Tibial artery (tissue), 4 donors: ENCODE results near the gene RASA1.

ENCODE experiments used
- DNase-seq, 2 donors: peaks; one replicate each; pipeline ENCODE4 v3.0.0-alpha.2; 2019
- H3K27ac ChIP-seq, 2 donors: fragments of 200-600 bp; sonication (generic) in 1 of 2; 1 replicate in 1 of 2; 2 replicates in 1 of 2; pipeline ENCODE4 v1.5.1; 2018 to 2019; ENCODE audit warnings: mild to moderate bottlenecking in 1 of 2
- H3K27me3 ChIP-seq, 2 donors: fragments of 200-600 bp; sonication (generic) in 1 of 2; one replicate each; pipeline versions ENCODE4 v1.5.1 to v1.6.0; 2016 to 2019
- H3K36me3 ChIP-seq, 3 donors: fragments of 200-600 bp; sonication (generic) in 2 of 3; one replicate each; pipeline ENCODE4 v1.5.1; 2016 to 2019; ENCODE audit warnings: mild to moderate bottlenecking in 2 of 3
- H3K4me1 ChIP-seq, 4 donors: fragments of 200-600 bp; sonication (generic) in 2 of 4; 1 replicate in 3 of 4; 2 replicates in 1 of 4; pipeline ENCODE4 v1.5.1; 2016 to 2019
- H3K4me3 ChIP-seq, 2 donors: fragments of 200-600 bp; sonication (generic) in 1 of 2; 1 replicate in 1 of 2; 2 replicates in 1 of 2; pipeline ENCODE4 v1.5.1; 2018 to 2019; ENCODE audit warnings: mild to moderate bottlenecking in 2 of 2
- H3K9me3 ChIP-seq, 3 donors: fragments of 200-600 bp; sonication (generic) in 1 of 3; one replicate each; pipeline ENCODE4 v1.5.1; 2016 to 2019
- intact Hi-C: fragments of 100-400 bp; cut with DNase I; formaldehyde crosslinking; loops from one replicate; pipeline ENCODE4 v1.15.0; 2023; ENCODE audit warnings: low total_unique reads
- TF ChIP-seq, protein P1 (sequence below), 2 experiments: fragments of 200-600 bp in 1 of 2; fragments of 450-650 bp in 1 of 2; IDR thresholded peaks; one replicate each; pipeline ENCODE4 v1.5.1; 2017 to 2019; ENCODE audit warnings: antibody characterized with exemption in 2 of 2, mild to moderate bottlenecking in 1 of 2, moderate library complexity in 1 of 2

The RASA1 gene

DNA sequence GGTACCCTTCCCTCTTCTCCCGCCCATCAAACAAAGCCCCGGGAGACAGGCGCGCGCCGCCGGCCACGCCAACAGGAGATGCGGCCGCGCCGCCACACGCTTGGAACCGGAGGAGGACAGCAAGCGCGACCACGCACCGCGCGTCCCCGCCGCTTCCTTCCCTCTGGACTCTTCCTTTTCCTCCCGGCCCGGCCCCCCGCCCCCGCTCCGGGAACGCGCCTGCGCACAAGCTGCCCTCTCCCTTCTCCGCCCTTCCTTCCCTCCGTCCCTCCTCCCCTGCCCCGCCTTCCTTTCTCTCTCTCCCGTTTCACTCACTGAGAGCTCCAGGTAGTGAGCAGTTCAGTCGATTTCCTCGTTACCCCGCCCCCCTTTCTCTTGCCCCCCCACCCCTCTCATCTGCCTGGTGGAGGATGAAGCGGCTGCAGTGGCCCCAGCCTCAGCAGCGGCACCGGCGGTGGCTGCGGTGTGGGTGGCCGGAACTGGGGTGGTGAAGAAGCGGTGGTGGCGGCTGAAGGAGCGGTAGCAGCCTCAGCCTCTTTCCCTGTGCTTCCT is at the start of gene RASA1:
Gene RASA1 (plus strand): TSS at position 310 of the 552 bp plus-strand sequence. CDS start 569 bp downstream, outside the sequence.
- Histone ChIP-seq H3K27ac (peak within 1 kb of the TSS; percentile 85 to 94), H3K4me1 (peaks cover 0 to 27% (median 10%) of the 10 kb centered on the region in 4 donors), H3K9me3 (no peaks in the 10 kb centered on the region), H3K36me3 (no peaks in the 10 kb centered on the region), H3K27me3 (no peaks in the 10 kb centered on the region), H3K4me3 (peak within 1 kb of the TSS; percentile 79 to 80)
- intact Hi-C loops = loop anchor here (10.0 kb wide), 1 partner anchor 147 kb away; the partner anchor contains the start of gene CCNH
- TF ChIP-seq, protein P1, sequence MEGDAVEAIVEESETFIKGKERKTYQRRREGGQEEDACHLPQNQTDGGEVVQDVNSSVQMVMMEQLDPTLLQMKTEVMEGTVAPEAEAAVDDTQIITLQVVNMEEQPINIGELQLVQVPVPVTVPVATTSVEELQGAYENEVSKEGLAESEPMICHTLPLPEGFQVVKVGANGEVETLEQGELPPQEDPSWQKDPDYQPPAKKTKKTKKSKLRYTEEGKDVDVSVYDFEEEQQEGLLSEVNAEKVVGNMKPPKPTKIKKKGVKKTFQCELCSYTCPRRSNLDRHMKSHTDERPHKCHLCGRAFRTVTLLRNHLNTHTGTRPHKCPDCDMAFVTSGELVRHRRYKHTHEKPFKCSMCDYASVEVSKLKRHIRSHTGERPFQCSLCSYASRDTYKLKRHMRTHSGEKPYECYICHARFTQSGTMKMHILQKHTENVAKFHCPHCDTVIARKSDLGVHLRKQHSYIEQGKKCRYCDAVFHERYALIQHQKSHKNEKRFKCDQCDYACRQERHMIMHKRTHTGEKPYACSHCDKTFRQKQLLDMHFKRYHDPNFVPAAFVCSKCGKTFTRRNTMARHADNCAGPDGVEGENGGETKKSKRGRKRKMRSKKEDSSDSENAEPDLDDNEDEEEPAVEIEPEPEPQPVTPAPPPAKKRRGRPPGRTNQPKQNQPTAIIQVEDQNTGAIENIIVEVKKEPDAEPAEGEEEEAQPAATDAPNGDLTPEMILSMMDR (IDR thresholded peaks at IDR 0.05) = no peak
- DNase-seq = peak; percentile 92 to 96

DNA sequence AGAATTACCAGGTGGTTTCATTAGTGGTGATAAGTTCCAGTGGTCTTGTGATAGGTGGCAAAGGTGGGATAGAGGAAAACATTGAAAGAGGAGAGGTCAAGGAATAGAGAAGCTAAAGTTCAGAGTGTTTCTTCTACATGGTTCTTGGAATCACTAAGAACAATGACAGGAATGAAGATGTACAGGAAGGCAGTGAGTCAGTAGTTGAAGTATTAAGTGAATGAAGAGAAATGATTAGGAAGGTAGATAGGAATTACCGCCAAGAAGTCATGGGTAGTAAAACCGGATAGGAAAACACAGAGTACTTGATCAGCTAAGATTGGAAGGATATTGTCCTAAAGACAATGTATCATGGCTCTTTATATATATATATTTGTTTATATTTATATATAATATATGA is 37.9 kb upstream of the RASA1 start:
- Histone ChIP-seq H3K4me1 (no peaks in the 10 kb centered on the region), H3K36me3 (no peaks in the 10 kb centered on the region), H3K4me3 (no peak overlapping the region), H3K27ac (no peak overlapping the region), H3K9me3 (no peaks in the 10 kb centered on the region), H3K27me3 (no peaks in the 10 kb centered on the region)
- TF ChIP-seq, protein P1 (IDR thresholded peaks at IDR 0.05) = no peak
- DNase-seq = no peak
- intact Hi-C loops = no loop called here

DNA sequence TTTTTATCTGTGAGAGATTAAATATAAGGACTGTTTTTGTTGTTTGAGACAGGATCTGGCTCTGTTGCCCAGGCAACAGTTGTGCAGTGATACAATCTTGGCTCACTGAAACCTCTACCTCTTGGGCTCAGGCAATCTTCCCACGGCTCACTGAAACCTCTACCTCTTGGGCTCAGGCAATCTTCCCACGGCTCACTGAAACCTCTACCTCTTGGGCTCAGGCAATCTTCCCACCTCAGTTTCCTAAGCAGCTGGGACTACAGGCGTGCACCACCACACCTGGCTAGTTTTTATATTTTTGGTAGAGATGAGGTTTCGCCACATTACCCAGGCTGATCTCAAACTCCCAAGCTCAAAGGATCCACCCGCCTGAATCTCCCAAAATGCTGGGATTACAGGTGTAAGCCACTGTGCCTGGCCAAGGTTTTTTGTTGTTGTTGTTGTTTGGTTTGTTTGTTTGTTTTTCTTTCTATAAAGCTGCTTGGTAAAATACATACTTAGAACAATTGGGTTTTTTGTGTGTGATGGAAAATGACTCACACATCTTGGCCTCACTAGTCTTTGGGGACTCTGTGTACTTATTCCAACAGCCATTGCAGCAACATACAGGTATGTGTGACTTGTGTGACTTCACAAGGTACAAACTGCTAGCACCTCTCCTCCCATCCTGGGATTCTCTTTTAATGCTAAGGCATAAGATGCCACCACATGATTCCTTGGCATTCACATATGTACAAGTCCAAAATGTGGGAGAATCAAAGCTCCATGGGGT is 36.5 kb upstream of the RASA1 start:
- no peaks in the 10 kb centered on the region for H3K36me3 ChIP-seq
- no peak overlapping the region for H3K27ac ChIP-seq
- no peak overlapping the region for H3K4me3 ChIP-seq
- TF ChIP-seq, protein P1 (IDR thresholded peaks at IDR 0.05) = no peak
- intact Hi-C loops = no loop called here
- H3K27me3 ChIP-seq = no peaks in the 10 kb centered on the region
- H3K9me3 ChIP-seq = no peaks in the 10 kb centered on the region
- DNase-seq = no peak
- H3K4me1 ChIP-seq = no peaks in the 10 kb centered on the region

DNA sequence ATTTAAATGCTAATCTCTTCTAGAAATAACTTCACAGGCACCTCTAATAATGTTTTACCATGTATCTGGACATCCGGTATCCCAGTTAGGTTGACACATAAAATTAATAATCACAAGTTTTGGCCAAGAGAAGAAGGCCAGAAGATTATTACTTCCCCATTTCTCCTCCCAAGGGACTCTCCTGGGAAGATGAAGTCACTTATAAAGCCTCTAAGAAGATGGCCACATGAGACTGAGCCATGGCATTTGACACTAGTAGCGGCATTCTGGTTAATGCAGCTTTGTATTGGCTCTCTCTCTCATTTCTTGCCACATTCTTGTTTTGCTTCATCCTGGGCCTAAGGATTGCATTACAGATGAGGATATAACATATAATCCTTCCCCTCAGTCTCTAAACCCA is 34.5 kb upstream of the RASA1 start:
- intact Hi-C loops = no loop called here
- H3K27ac ChIP-seq = no peak overlapping the region

DNA sequence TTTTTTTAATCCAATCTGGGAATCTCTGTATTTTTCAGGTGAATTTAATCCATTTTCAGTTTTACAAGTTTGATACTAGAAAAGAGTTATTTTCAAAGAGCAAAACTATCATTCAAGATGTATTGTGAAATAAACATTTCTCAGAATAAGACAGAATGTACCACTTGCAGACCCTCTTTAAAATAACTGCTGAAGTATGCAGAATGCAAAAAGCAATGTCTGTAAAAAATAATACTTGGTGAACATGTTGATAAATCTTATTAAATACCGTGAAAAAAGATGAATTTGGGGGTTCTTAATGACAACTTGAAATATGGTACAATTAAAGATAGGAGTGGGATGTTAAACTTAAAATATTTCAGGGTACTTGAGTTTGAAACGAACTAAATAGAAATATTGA is 26.1 kb upstream of the RASA1 start:
- Histone ChIP-seq H3K36me3 (no peaks in the 10 kb centered on the region), H3K9me3 (no peaks in the 10 kb centered on the region), H3K4me1 (no peaks in the 10 kb centered on the region), H3K27ac (no peak overlapping the region), H3K4me3 (no peak overlapping the region), H3K27me3 (no peaks in the 10 kb centered on the region)
- intact Hi-C loops = no loop called here
- TF ChIP-seq, protein P1 (IDR thresholded peaks at IDR 0.05) = no peak
- DNase-seq = no peak

More for the DNA sequence above, 34.5 kb upstream of the RASA1 start:
- TF ChIP-seq, protein P1 (IDR thresholded peaks at IDR 0.05) = no peak
- Histone ChIP-seq H3K4me1 (no peaks in the 10 kb centered on the region), H3K36me3 (no peaks in the 10 kb centered on the region), H3K4me3 (no peak overlapping the region), H3K9me3 (no peaks in the 10 kb centered on the region), H3K27me3 (no peaks in the 10 kb centered on the region)
- no peak for DNase-seq
